Fibroblast of pulmonary artery (primary cell): ENCODE measurements around the gene KCTD1.

ENCODE experiments used
- DNase-seq: peaks from one replicate; pipeline ENCODE4 v3.0.0-alpha.2; 2010; ENCODE audit warnings: low read depth
- H3K4me3 ChIP-seq: replicated peaks from 2 replicates; pipeline ENCODE4 v1.5.1; 2011; ENCODE audit warnings: low read depth, mild to moderate bottlenecking, control low read depth, low read length, moderate library complexity
- TF ChIP-seq, protein P1 (sequence below): IDR thresholded peaks from 2 replicates; pipeline ENCODE4 v1.5.1; 2011; ENCODE audit warnings: mild to moderate bottlenecking, control low read depth, low read length, inconsistent platforms; ENCODE audit errors: missing control alignments

KCTD1 gene

DNA sequence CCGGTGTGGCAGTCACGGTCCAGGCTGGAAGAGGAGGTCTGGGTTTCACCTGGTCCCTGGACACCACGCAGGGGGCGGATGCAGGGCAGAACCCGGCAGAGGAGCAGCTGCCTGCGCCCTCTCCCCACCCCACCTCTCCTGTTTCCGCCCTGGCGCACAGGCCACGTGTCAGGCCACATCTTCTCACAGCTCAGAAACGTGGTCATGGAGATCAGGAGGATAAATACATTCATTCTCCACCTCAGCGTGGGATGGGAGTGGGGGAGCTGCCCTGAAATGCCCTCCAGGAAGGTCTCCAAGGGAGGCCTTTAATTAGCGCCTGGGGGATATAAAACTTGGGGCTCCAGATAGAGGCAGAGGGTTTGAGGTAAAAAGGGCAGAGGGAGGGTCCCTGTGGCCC lies 142.0 kb downstream of the KCTD1 start:
- DNase-seq: no peak
- TF ChIP-seq, protein P1, sequence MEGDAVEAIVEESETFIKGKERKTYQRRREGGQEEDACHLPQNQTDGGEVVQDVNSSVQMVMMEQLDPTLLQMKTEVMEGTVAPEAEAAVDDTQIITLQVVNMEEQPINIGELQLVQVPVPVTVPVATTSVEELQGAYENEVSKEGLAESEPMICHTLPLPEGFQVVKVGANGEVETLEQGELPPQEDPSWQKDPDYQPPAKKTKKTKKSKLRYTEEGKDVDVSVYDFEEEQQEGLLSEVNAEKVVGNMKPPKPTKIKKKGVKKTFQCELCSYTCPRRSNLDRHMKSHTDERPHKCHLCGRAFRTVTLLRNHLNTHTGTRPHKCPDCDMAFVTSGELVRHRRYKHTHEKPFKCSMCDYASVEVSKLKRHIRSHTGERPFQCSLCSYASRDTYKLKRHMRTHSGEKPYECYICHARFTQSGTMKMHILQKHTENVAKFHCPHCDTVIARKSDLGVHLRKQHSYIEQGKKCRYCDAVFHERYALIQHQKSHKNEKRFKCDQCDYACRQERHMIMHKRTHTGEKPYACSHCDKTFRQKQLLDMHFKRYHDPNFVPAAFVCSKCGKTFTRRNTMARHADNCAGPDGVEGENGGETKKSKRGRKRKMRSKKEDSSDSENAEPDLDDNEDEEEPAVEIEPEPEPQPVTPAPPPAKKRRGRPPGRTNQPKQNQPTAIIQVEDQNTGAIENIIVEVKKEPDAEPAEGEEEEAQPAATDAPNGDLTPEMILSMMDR: no peak
- no peak overlapping the region for H3K4me3 ChIP-seq

DNA sequence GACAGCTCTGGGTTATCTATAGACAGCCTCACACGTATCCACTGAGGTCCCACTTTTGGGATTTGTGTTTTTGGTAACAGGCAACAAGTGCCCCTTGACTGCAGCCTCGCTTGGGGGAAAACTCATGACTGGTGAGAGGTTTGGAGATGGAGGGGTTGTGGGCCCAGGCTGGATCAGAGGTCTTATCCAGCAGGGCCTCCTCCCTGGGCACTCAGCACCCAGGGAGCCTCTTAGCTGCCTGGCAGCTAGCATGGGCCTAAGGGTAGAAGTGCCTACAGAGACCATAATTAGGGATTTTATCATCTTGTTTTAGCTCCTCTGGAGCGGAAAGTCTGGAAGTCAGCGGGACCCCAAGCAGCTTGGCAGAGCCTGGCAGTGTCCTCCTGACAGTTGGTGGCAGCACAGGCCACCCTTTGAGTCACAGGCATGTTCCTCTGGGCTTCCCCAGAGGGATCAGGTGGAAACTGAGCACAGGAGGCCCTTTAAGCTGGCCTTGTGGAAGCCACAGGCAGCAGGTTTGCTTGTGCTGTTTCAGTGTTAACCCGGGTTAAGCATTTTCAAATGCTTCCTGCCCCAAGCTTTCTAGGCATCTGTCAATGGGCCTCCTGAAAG lies 143.1 kb downstream of the KCTD1 start:
- H3K4me3 ChIP-seq: no peak overlapping the region
- TF ChIP-seq, protein P1: peak; percentile 53
- peak; percentile 70 for DNase-seq
